ENCODE data around the gene PRKCA.
"Not testable (repeated sequence)": the region's sequence is repeated elsewhere in the genome, so short reads cannot be mapped to it uniquely, and the experiment has no call there.

The PRKCA gene

DNA sequence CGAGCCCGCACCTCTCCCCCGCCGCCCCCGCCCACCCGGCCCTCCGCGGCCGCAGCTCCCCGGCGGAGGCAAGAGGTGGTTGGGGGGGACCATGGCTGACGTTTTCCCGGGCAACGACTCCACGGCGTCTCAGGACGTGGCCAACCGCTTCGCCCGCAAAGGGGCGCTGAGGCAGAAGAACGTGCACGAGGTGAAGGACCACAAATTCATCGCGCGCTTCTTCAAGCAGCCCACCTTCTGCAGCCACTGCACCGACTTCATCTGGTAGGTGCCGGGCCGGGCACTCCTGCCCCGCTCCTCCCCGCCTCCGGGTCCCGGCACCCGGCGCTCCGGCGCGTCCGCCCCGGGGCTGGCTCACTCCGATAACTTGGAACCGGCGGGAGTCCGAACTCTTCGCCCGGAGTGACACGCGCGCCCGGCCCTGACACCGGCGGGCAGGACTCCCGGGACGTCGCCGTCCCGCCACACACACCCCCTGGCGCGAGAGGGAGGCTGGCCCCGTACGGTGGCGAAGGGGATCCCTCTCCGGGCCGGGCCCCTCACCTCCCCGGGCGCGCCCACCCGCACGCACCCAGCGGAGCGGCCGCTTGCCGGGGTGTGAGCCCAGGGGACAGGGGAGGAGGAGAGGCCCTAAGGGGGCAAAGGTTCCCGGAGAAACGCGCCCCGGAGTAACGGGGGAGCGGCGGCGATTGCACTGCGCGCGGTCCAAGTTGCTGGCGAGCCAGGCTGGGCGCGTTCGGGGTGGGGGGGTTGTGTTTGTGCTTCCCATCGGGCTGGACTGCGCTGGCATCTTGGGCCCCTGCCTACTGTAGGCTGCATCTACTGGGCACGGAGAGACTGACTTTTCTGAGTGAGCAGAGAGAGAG, 581 bp downstream of the PRKCA start:
- Mint-ChIP-seq H3K36me3 (peaks cover 19% of the 10 kb centered on the region), H3K9me3 (ENCODE audit: low read depth) (no peaks in the 10 kb centered on the region), H3K27ac (peak overlapping the region; percentile 95), H3K27me3 (no peaks in the 10 kb centered on the region), H3K4me1 (ENCODE audit: low read depth) (peaks cover 58% of the 10 kb centered on the region), H3K4me3 (peak overlapping the region; percentile 99)

DNA sequence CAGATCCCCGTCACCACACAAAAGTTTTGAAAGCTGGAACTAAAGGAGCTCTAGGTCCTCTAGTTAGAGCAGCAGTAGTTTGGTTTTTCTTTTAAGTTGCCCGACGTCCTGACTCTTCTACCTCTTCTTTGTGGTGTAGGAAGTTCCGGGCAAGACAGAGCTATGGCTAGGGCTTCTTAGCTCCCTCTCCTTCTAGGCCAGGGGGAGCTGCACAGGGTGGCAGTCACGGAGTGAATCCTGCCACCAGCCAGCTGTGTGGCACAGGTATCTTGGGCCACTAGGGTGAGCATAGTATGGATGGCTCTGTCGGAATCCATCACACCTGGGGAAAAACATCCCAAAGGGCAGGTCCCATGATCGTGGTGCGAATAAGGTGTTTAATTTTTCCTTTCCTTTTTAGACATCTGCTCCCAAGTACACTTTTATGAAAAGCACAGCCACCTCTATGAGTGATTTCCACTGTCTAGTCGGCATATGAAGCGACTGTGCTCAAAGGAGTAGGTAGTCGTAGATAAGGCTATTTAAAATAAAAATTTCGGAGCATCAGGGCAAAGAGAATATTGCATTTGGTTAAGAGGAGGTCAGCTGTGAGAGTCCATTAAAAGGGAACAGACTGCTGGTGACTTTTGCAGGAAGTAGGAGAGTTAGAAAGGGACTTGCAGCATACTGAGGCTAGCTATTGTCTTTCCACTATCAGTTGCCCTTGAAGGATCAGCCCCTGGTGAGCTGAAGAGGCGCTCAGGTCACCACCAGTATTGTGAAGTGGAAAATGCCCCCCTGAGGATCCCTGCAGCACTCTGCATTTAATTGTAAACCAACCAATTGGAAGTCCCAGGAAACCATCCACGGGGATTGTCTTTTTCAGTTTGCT, 2.1 kb downstream of the PRKCA start:
- H3K27me3 Mint-ChIP-seq = no peaks in the 10 kb centered on the region
- H3K4me1 Mint-ChIP-seq (ENCODE audit: low read depth) = peaks cover 67% of the 10 kb centered on the region
- peaks cover 32% of the 10 kb centered on the region for H3K36me3 Mint-ChIP-seq

DNA sequence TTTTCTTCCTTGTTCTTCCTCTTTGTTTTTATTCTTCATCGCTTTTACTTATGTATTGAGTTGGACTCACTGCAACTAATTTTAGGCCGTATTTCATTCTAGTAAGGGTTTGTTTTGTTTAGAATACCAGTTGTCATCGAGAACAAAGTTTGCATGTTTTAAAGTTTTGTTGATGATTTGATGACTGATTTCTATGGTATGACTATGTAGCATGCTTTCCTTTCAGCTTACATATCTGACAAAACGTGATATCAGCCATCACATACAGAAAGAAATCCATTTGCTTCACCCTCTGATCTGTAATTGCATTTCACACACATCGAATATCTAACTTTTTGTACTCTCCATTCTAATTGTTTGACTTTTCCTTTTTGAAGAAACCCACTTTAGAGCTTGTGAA, 4.0 kb downstream of the PRKCA start:
- H3K27ac Mint-ChIP-seq = peak overlapping the region; percentile 98
- no peaks in the 10 kb centered on the region for H3K27me3 Mint-ChIP-seq
- H3K9me3 Mint-ChIP-seq (ENCODE audit: low read depth) = no peaks in the 10 kb centered on the region
- peak overlapping the region; percentile 99 for H3K4me3 Mint-ChIP-seq
- H3K4me1 Mint-ChIP-seq (ENCODE audit: low read depth) = peaks cover 71% of the 10 kb centered on the region
- peaks cover 46% of the 10 kb centered on the region for H3K36me3 Mint-ChIP-seq

More for the DNA sequence above, 2.1 kb downstream of the PRKCA start:
- Mint-ChIP-seq H3K9me3 (ENCODE audit: low read depth) (no peaks in the 10 kb centered on the region), H3K27ac (peak overlapping the region; percentile 95), H3K4me3 (peak overlapping the region; percentile 99)

DNA sequence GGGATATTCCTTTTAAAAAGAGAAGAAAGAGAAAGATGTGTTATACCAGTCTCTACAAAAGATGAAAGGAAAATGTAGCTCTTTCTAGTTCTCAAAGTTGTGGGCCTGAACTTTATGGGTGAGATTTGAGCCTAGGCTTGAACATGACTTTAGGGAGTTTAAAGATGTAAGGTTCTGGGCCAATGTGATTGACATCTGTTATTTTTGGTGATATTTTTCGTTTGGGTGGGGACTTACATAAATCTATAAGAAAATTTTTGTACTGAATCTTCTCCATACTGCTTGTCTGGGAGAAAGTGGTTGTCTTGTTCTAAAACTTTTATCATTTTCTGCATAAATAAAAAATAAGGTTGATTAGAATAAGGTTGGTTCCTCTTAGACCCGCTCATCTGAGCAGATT, 4.8 kb downstream of the PRKCA start:
- Mint-ChIP-seq H3K36me3 (peaks cover 48% of the 10 kb centered on the region), H3K4me1 (ENCODE audit: low read depth) (peaks cover 76% of the 10 kb centered on the region)

DNA sequence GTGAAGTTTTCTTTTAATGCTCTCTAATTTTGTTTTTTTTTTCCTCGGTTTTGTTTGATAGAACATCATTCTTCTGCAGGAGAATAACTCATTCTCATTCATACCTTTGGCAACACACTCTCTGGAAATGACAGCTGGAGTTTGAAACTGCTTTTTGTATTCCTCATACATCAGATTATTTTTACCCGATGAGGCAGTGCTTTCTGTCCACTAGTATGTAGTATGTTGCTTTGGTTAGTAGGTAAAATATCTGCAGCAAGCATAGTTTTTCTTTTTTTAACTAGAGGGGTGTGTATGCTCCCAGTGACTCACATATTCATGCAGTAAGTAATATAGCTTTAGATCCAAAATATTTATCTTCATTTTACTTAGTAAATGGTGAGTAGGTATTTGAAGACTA, 6.4 kb downstream of the PRKCA start:
- Mint-ChIP-seq H3K36me3 (peaks cover 51% of the 10 kb centered on the region), H3K9me3 (ENCODE audit: low read depth) (no peaks in the 10 kb centered on the region), H3K4me3 (peak overlapping the region; percentile 46), H3K27ac (peak overlapping the region; percentile 98), H3K27me3 (no peaks in the 10 kb centered on the region), H3K4me1 (ENCODE audit: low read depth) (peaks cover 92% of the 10 kb centered on the region)

More for the DNA sequence above, 4.8 kb downstream of the PRKCA start:
- Mint-ChIP-seq H3K27ac (peak overlapping the region; percentile 98), H3K4me3 (peak overlapping the region; percentile 99), H3K27me3 (no peaks in the 10 kb centered on the region), H3K9me3 (ENCODE audit: low read depth) (no peaks in the 10 kb centered on the region)

DNA sequence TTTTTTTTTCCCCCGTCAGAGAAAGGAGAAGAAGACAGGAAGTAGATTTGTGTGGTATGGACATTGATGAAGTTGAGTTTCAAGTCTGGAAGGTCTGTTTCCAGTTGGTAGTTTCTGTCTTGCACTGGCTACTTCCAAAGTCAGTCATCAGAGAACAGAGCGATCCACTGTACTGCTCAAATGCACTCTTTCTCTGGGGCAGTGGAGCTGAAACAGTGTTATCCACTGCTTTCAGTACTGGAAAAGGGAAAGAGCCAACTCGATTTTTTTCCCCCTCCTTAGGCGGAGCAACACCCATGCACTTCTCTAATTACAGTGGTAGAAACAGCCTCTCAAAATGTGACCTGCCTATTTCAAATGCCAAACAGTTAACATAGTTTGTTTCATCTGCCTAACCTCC, 7.4 kb downstream of the PRKCA start:
- Mint-ChIP-seq H3K27me3 (no peaks in the 10 kb centered on the region), H3K27ac (peak overlapping the region; percentile 98), H3K9me3 (ENCODE audit: low read depth) (no peaks in the 10 kb centered on the region), H3K4me3 (peak overlapping the region; percentile 52), H3K4me1 (ENCODE audit: low read depth) (peaks cover 96% of the 10 kb centered on the region), H3K36me3 (peaks cover 45% of the 10 kb centered on the region)

DNA sequence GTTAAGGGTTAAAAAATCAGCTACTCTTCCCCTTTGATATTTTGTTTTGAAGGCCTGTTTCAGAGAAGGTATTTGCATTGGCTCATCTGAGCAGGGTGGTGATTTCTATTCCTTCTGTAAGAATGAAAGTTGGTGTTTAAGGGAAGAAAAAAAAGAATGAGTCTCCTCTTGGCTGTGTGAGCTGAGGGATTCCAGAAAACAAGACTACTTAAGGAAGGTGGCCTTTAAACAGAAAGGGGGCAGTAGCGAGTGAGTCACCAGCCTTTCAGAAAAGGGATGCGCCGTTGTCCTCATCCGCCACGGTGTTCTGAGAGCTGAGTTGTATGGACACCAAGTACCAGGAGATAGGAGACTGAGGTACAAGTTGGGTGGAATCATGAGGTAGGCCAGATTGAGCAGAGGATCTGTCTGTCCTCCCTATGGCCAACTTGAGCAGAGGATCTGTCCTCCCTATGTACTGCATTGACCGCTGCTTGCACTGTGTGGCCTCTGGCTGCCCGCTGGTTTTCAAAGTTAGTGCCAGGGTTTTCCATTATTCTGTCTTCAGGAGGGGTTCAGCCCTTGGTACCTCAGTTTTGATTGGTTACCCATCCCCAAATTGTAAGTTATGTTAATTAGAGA, 8.2 kb downstream of the PRKCA start:
- Mint-ChIP-seq H3K36me3 (peaks cover 46% of the 10 kb centered on the region), H3K4me3 (peak overlapping the region; percentile 52), H3K27ac (peak overlapping the region; percentile 98), H3K9me3 (ENCODE audit: low read depth) (no peaks in the 10 kb centered on the region), H3K27me3 (no peaks in the 10 kb centered on the region), H3K4me1 (ENCODE audit: low read depth) (peaks cover 98% of the 10 kb centered on the region)

DNA sequence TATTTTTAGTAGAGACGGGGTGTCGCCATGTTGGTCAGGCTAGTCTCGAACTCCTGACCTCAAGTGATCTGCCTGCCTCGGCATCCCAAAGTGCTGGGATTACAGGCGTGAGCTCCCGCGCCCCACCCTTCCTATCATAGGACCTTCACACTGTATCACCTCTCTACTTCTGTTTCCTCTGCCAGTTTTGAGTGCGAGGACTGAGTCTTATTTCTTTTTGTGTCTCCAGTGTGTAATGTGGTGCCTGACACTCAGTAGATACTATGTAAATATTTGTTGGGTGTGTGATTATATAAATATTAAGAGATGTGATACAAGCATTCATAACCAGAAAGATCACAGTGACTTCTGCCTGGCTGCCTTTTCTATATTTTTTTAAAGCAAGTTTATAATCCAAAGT, 10.5 kb downstream of the PRKCA start:
- peaks cover 95% of the 10 kb centered on the region for H3K4me1 Mint-ChIP-seq (ENCODE audit: low read depth)
- H3K27ac Mint-ChIP-seq = peak overlapping the region; percentile 98
- H3K27me3 Mint-ChIP-seq = no peaks in the 10 kb centered on the region
- peaks cover 37% of the 10 kb centered on the region for H3K36me3 Mint-ChIP-seq
- H3K4me3 Mint-ChIP-seq = peak overlapping the region; percentile 55
- H3K9me3 Mint-ChIP-seq (ENCODE audit: low read depth) = no peaks in the 10 kb centered on the region

DNA sequence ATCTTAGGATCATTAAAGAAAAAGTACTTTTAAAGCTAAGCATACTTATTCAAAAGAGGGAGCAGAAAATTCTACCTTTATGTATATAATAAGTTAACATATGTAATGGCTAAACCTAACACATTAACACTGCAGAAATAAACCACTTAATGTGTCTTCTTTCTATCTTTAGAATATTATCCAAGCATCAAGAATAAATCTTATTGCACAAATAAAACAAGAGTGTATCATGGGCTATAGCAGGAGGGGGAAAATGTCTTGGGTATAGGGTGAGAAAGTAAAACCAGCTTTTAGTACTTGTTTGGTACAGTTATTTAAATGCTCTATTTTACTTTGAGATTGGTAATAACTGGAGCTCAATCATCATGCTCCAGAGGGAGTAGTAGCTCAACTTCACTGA, 10.9 kb downstream of the PRKCA start:
- Mint-ChIP-seq H3K9me3 (ENCODE audit: low read depth) (no peaks in the 10 kb centered on the region), H3K27me3 (no peaks in the 10 kb centered on the region), H3K36me3 (peaks cover 35% of the 10 kb centered on the region), H3K27ac (peak overlapping the region; percentile 98), H3K4me3 (peak overlapping the region; percentile 55), H3K4me1 (ENCODE audit: low read depth) (peaks cover 95% of the 10 kb centered on the region)

DNA sequence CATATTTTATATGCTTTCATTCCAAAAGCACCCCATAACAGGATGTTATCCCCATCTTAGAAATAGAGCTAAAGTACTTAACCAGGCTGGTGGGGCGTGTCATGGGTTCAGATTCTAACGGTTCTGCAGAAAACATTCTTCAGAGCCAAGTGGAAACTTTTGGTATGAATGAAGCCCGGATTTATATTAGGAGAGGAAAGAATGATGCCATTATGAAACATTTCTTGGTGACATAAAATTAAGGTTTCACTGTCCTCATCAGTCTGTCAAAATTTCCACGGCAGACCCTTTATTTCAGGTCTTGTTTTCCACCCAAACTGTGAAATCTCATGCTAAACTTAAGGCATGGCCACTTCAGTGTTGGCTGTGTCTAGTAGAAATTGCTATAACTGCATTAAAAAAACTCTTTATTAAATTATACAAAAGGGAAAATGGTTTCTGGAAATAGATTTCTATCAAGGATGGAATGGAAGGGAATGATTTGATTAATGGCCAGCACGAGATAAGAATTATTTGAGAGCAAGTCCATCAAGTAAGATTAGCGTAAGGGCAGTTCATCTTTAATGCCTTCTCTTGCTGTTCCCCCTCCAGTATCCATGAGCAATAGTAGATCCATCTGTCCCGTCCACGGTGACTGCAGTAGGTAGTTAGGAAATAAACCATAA, 11.7 kb downstream of the PRKCA start:
- Mint-ChIP-seq H3K27ac (peak overlapping the region; percentile 98), H3K36me3 (peaks cover 29% of the 10 kb centered on the region)

DNA sequence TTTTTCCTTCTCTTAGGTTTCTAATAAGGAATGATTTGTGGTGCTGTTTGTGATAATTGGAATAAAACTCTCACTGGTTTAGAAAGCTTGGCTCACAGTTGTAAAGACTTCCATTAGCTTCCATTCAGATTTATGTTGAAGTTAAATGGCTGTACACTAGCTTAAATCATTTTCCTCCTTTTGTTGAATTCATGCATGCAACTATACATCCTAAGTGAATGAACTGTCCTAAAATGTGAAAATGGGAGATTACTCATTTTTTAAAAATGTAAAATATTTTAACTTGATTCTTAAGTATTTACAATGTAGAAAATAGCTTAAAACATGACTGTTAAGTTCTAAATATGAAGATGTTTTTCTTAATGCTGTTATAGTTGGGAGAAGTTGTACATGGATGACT, 15.2 kb downstream of the PRKCA start:
- H3K4me1 Mint-ChIP-seq (ENCODE audit: low read depth) = peaks cover 62% of the 10 kb centered on the region
- peak overlapping the region; percentile 94 for H3K27ac Mint-ChIP-seq
- H3K4me3 Mint-ChIP-seq = peak overlapping the region; percentile 32
- peaks cover 3% of the 10 kb centered on the region for H3K9me3 Mint-ChIP-seq (ENCODE audit: low read depth)
- peaks cover 15% of the 10 kb centered on the region for H3K36me3 Mint-ChIP-seq
- H3K27me3 Mint-ChIP-seq = no peaks in the 10 kb centered on the region

More for the DNA sequence above, 11.7 kb downstream of the PRKCA start:
- H3K27me3 Mint-ChIP-seq = no peaks in the 10 kb centered on the region
- H3K4me1 Mint-ChIP-seq (ENCODE audit: low read depth) = peaks cover 91% of the 10 kb centered on the region
- H3K4me3 Mint-ChIP-seq = peak overlapping the region; percentile 55
- H3K9me3 Mint-ChIP-seq (ENCODE audit: low read depth) = no peaks in the 10 kb centered on the region

DNA sequence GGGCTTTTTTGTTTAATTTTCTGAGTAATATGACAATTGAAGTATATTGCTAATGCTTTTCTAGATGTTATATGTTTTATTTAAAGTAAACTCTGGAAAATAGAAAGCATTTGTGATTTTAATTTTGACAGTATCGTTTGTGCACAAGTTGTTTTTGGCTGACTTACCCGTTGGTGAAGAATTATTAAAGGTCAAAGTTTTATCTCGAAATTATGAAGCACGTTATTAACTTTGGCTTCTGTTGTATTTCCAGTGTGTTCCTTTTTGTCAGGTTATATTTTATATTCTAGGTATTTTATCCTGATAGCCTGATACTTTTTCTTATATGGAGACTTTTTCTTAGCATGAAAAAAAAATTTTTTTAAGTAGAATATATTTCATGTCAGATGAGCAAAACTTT, 16.8 kb downstream of the PRKCA start:
- Mint-ChIP-seq H3K4me3 (no peak overlapping the region), H3K4me1 (ENCODE audit: low read depth) (peaks cover 61% of the 10 kb centered on the region), H3K9me3 (ENCODE audit: low read depth) (peaks cover 3% of the 10 kb centered on the region), H3K27ac (peak overlapping the region; percentile 64), H3K27me3 (no peaks in the 10 kb centered on the region), H3K36me3 (peaks cover 17% of the 10 kb centered on the region)

DNA sequence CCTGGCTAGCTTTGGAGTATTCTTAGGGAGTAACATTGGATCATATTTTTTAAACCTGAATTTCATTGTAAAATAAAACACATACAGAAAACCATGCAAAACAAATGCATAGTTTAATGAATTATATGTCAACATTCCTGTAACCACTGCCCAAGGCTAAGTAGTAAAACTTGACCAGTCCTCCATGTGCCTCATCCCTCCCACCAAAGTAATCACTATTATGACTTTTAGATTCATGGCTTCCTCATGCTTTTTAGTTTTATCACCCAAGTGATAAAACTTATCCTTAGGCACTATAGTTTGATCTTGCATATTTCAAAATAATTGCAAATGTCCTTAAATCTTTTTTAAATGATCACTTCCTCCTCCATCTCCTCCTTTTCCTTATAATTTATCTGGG, 20.4 kb downstream of the PRKCA start:
- H3K27me3 Mint-ChIP-seq = no peaks in the 10 kb centered on the region
- peaks cover 60% of the 10 kb centered on the region for H3K4me1 Mint-ChIP-seq (ENCODE audit: low read depth)
- H3K36me3 Mint-ChIP-seq = peaks cover 17% of the 10 kb centered on the region
- H3K27ac Mint-ChIP-seq = peak overlapping the region; percentile 38
- no peak overlapping the region for H3K4me3 Mint-ChIP-seq
- H3K9me3 Mint-ChIP-seq (ENCODE audit: low read depth) = peaks cover 3% of the 10 kb centered on the region

DNA sequence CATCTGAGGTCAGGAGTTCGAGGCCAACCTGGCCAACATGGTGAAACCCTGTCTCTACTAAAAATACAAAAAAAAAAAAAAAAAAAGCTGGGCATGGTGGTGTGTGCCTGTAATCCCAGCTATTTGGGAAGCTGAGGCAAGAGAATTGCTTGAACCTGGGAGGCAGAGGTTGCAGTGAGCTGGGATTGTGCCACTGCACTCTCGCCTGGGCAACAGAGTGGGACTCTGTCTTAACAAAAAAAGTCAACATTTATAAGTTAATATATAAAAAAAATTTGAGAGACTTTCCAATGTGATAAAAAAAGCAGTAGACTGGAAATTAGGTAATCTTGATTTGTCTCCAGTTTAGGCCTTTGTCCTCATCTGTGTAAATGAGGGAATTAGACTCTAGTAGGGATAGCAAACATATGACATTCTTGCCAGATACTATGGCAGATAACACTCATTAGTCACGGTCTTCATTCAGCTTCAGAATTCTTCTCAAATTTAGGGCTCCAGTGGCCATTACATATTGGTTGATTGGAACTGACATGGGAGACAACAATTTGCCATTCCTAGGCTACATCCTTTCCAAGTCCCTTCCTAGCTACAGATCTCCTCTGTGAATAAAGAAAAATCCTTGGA, 22.1 kb downstream of the PRKCA start:
- not testable (repeated sequence) for H3K27me3 Mint-ChIP-seq; H3K9me3 Mint-ChIP-seq (ENCODE audit: low read depth); H3K4me3 Mint-ChIP-seq
- Mint-ChIP-seq H3K36me3 (peaks cover 21% of the 10 kb centered on the region), H3K27ac (peak overlapping the region; percentile 85), H3K4me1 (ENCODE audit: low read depth) (peaks cover 66% of the 10 kb centered on the region)
